OCI-LY1 (cell line): Measurements from ENCODE around the gene NCDN.

ENCODE experiments used
- CTCF ChIP-seq: fragments of 200-600 bp; sonication (generic), shearing (Covaris generic); IDR thresholded peaks from 2 replicates; pipeline ENCODE4 v1.5.1; 2017; ENCODE audit warnings: mild to moderate bottlenecking, antibody characterized with exemption, low read length, moderate library complexity, mixed read lengths
- EZH2 ChIP-seq: fragments of 200-600 bp; sonication (generic), shearing (Covaris generic); IDR thresholded peaks from 2 replicates; pipeline ENCODE4 v1.8.0; 2017; ENCODE audit warnings: borderline replicate concordance, mixed run types, mild to moderate bottlenecking, antibody characterized with exemption, low read length, moderate library complexity, mixed read lengths

GRCh38 chr1:35611655-35612054 lies 54.1 kb downstream of the NCDN start:
- TF ChIP-seq CTCF (no peak), EZH2 (no peak)
